ENCODE results near the gene CISTR. TPM values are rescaled to one million over a fixed set of nuclear protein-coding genes. Genes with fewer than 3 reads are reported as not detected.
"Not testable (repeated sequence)": the region's sequence is repeated elsewhere in the genome, so short reads cannot be mapped to it uniquely, and the experiment has no call there.

Gene CISTR
- not detected for total RNA-seq

DNA sequence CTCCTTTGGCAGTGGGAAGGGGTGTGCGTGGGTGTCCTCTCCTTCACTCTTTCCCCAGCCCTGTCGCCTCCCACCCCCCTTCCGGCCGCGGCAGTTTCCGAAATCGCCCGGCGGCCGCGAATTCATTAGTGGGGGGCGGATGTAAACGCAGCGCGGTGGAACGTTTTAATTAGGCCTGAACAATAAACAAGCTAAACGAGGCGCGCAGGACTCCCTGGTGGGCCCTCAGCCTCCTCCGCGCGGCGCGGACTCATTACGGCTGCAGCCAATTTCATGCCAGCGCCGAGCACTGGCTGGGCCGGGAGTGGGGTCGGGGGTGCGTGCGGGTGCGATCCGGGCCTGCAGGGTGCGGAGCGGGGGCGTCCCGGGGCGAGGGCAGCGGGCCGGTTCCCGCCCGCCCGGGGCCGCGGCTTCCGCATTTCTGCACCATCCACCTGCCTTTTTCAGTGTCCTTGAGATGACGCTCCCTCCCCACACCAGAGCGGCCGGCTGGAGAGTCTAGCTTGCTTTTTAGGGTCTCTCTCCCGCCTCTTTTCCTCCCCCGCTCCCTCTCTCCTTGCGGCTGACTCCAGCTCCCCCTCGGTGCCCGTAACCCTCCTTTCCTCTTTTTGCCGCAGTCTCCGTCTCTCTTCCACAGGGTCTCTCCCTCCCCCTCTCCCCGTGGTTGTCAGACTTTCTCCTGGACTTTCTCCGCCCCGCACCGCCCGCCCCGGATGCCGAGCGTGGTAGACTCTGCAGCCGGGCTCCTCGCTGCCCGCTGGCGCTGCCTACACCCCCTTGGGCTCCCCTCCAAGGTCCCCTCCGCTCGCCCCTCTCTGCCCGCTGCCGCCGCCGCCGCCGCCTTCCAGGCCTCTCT is at the start of gene CISTR:
CISTR (minus strand) TSS at position 644 of the 856 bp plus-strand sequence.
- Mint-ChIP-seq H3K4me1 (ENCODE audit: low read depth in 2 of 2) (peaks cover 17 to 20% of the 10 kb centered on the region in 2 donors), H3K27ac (no peak within 1 kb of the TSS), H3K36me3 (no peaks in the 10 kb centered on the region), H3K4me3 (no peak within 1 kb of the TSS), H3K27me3 (peaks cover 5 to 12% of the 10 kb centered on the region in 2 donors), H3K9me3 (no peaks in the 10 kb centered on the region)
- ATAC-seq (peak; percentile 67 to 69), DNase-seq (ENCODE audit: low spot score) (no peak)

DNA sequence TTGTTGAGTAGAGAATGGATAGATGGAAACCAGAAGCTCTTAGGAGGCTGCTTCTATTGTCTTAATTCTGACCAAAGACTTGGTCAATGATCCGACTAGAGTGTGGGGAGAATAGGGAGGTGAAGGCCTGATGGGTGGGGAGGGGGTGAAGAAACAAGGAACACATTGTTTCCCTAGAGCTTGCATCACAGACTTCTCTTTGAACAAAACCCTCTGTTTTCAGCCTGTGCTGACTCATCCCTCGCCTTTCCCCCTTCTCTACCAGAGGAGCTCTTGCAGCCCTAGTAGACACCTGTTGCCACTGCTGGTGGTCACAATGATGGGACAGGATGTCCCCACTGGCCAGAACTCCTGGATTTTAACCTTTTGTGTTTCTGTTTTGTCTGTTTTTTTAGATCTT is 46.8 kb upstream of the CISTR start:
- Mint-ChIP-seq H3K9me3 (no peaks in the 10 kb centered on the region), H3K4me3 (no peak overlapping the region), H3K4me1 (ENCODE audit: low read depth in 2 of 2) (no peaks in the 10 kb centered on the region), H3K27me3 (peaks cover 39 to 59% of the 10 kb centered on the region in 2 donors), H3K27ac (no peak overlapping the region), H3K36me3 (no peaks in the 10 kb centered on the region)
- no peak for DNase-seq (ENCODE audit: low spot score)
- ATAC-seq: peak in 1 of 2 donors; percentile 20

DNA sequence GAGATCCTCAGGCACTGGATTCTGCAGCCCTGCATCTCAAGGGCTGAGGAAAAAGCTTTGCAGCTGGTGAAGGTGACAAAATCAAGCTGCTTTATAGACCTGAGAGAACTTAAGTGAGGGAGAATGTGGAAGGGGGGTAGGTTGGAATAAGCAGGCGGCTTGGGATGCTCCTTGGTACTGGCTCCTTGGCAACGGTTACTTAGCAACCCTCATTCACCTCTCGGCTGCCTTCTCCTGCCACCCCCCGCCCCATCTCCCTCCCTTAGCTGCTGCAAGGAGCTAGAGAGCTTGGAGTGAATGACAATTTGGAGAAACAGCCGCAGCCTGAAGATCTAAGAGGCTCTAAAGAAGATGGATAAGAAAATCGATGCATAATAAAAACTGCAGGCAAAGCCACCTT is 44.1 kb upstream of the CISTR start:
- H3K36me3 Mint-ChIP-seq: no peaks in the 10 kb centered on the region
- no peak overlapping the region for H3K4me3 Mint-ChIP-seq
- H3K27ac Mint-ChIP-seq: no peak overlapping the region
- no peak for DNase-seq (ENCODE audit: low spot score)
- H3K9me3 Mint-ChIP-seq: no peaks in the 10 kb centered on the region
- peaks cover 27 to 36% of the 10 kb centered on the region in 2 donors for H3K27me3 Mint-ChIP-seq
- no peak for ATAC-seq
- no peaks in the 10 kb centered on the region for H3K4me1 Mint-ChIP-seq (ENCODE audit: low read depth in 2 of 2)

DNA sequence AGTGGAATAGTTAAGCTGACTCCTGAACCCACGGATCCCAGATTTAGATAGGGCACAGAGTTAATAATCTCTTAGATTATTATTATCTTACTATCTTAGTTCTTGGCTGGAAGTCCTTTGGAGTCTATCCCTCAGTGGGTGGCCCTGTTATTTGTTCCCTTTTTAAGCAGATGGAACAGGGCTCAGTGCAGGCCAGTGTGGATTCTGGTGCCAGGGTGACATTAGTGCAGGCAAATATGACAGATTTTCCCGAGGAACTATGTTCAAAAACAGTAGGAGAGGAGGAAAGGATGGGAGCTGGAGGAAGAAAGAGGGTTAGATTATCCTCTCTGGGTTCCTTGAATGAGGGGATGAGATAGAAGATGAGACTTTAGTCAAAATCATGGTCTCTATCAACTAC is 41.4 kb upstream of the CISTR start:
- no peak for ATAC-seq
- no peak for DNase-seq (ENCODE audit: low spot score)
- peaks cover 26 to 28% of the 10 kb centered on the region in 2 donors for H3K27me3 Mint-ChIP-seq

DNA sequence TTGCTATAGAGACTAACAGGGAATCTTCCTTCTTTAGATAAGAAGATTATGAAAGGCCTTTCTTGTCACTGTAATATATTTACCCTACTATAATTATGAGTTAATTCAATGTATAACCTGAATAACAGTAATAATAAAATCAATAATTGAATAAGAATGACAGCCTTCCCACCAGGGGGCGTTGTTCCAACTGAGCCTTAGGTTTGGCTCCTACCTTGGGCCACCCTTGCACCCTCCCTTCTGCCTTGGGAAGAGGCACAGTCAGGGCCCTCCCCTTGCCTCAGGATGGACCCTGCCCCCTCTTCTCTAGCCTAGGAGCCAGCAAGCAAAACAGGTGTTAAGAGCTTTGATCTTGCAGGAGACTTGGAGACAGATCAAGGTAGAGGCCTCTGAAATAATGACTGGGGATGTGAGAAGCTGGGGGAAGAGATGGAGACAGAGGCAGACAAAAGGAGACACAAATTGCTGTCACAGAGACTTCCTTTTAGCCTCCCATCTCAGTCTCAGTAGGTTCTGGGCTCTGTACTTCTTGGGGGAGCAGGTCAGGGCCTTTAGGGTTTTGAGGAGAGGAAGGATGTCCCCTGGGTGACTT is 40.1 kb upstream of the CISTR start:
- H3K36me3 Mint-ChIP-seq: no peaks in the 10 kb centered on the region
- DNase-seq (ENCODE audit: low spot score): no peak
- no peak for ATAC-seq
- H3K9me3 Mint-ChIP-seq: no peaks in the 10 kb centered on the region
- no peak overlapping the region for H3K4me3 Mint-ChIP-seq
- H3K27ac Mint-ChIP-seq: no peak overlapping the region
- no peaks in the 10 kb centered on the region for H3K4me1 Mint-ChIP-seq (ENCODE audit: low read depth in 2 of 2)
- peaks cover 19% of the 10 kb centered on the region in 2 donors for H3K27me3 Mint-ChIP-seq

More for the DNA sequence above, 41.4 kb upstream of the CISTR start:
- H3K4me1 Mint-ChIP-seq (ENCODE audit: low read depth in 2 of 2): no peaks in the 10 kb centered on the region
- no peaks in the 10 kb centered on the region for H3K36me3 Mint-ChIP-seq
- H3K27ac Mint-ChIP-seq: no peak overlapping the region
- H3K9me3 Mint-ChIP-seq: no peaks in the 10 kb centered on the region
- no peak overlapping the region for H3K4me3 Mint-ChIP-seq

DNA sequence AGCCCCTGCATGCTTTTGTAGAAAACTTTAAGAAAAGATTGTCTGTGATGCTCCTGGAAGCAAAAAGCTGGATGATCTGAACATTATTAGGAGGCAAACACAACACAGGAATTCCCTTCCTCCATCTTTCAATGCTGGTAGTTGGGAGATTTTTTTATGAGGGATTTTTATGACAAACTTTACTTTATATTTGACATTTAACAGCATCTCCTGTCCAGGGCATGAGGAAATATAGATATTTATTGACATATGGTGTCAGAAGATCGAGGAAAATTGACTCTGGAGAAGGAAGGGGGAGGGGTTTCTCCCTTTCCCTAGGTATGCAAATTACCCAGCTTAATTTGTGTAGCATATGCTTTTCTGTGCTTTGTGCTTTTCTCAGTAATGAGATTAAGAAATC is 37.8 kb upstream of the CISTR start:
- no peak for DNase-seq (ENCODE audit: low spot score)
- no peak for ATAC-seq
- Mint-ChIP-seq H3K27me3 (peaks cover 31 to 38% of the 10 kb centered on the region in 2 donors), H3K36me3 (no peaks in the 10 kb centered on the region), H3K27ac (no peak overlapping the region), H3K4me1 (ENCODE audit: low read depth in 2 of 2) (no peaks in the 10 kb centered on the region), H3K4me3 (no peak overlapping the region), H3K9me3 (no peaks in the 10 kb centered on the region)

DNA sequence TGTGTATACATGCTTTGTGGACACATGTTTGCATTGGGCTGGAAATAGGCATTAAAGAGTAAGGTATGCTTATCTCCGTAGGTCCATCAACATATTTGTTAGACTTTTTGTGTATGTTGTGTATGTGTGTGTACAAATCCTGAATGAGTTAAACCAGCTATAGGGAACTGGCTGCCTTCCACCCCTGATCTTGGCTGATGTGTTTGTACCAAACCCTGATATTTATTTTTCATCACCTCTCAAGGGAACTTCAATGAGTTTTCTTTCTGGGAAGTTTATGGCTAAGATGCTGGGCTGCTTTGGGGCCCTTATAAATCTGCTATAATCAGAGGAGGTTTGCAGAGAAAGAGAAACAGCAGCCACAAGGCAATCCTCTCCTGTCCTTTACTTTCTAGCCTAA is 37.1 kb upstream of the CISTR start:
- Mint-ChIP-seq H3K9me3 (no peaks in the 10 kb centered on the region), H3K4me3 (no peak overlapping the region), H3K36me3 (no peaks in the 10 kb centered on the region), H3K4me1 (ENCODE audit: low read depth in 2 of 2) (no peaks in the 10 kb centered on the region), H3K27ac (no peak overlapping the region), H3K27me3 (peaks cover 33 to 39% of the 10 kb centered on the region in 2 donors)
- no peak for DNase-seq (ENCODE audit: low spot score)
- ATAC-seq: no peak

DNA sequence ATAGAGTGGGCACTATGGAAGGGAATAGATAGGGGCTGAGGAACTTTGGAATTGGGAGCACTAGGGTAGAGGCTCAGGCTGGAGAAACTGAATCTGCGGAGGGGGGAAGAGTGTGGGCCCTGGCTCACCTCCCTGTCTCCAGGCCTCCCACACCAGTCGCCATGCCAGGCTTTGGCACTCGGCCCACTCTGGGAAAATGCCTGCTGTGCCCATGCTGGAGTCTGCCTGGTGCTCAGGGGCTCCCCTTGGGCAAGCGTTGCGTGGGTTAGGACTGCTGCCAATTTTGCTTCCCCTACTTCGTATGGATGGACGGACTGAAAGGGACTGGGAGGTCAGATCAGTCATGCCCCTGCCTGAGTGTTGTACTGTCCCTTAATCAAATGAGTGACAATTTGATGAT is 34.6 kb upstream of the CISTR start:
- no peak for DNase-seq (ENCODE audit: low spot score)
- H3K36me3 Mint-ChIP-seq: no peaks in the 10 kb centered on the region
- no peak for ATAC-seq
- no peaks in the 10 kb centered on the region for H3K9me3 Mint-ChIP-seq
- no peak overlapping the region for H3K27ac Mint-ChIP-seq
- no peaks in the 10 kb centered on the region for H3K4me1 Mint-ChIP-seq (ENCODE audit: low read depth in 2 of 2)
- peaks cover 52 to 62% of the 10 kb centered on the region in 2 donors for H3K27me3 Mint-ChIP-seq
- no peak overlapping the region for H3K4me3 Mint-ChIP-seq

DNA sequence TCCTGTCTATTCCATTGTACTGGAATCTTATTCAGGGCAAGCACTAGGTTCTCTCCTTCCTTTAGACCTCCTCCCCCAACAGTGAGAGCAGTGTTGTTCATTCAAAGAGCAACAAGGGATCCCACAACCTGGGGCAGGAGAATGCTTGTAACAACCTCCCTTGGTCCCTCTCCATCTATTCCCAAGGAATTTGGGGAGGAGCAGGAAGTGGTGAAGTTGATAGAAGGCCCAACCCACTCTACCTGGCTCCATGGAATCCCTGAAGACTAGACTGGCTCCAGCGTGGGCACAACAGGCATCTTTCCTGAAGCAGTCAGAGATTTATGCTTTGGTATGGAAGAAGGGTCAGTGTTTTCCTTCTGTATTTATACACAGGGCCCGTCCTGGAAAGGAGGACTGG is 33.4 kb upstream of the CISTR start:
- no peak for ATAC-seq
- no peaks in the 10 kb centered on the region for H3K36me3 Mint-ChIP-seq
- no peak for DNase-seq (ENCODE audit: low spot score)
- no peaks in the 10 kb centered on the region for H3K4me1 Mint-ChIP-seq (ENCODE audit: low read depth in 2 of 2)
- H3K4me3 Mint-ChIP-seq: no peak overlapping the region
- H3K27me3 Mint-ChIP-seq: peaks cover 62 to 71% of the 10 kb centered on the region in 2 donors
- H3K9me3 Mint-ChIP-seq: no peaks in the 10 kb centered on the region
- H3K27ac Mint-ChIP-seq: no peak overlapping the region

DNA sequence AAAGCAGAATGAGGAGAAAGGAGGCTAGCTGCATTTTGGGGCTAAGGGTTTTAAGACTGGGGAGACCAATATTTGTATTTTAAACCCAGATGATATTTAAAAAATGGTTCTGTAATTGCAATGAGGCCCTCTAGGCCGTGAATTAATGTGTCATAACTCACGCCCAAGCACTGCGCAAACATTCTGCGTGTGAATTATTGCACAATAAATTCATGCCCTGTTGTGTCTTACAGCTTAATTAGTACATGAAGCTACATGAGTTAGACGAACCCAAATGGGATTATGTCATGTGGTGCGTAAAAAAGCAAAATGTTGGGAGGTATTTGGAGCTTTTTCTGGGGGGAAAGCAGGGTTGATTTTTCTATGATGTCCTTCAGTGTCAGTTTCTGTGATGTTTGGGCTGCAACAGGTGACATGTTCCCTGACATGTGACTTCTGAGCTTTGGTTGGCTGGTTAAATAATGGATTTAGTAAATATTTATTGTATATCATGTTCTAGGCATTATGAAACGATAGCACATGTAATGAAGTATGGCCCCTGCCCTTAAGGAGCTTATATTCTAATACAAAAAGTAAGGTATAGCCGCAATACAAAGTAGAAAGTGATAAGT is 30.4 kb upstream of the CISTR start:
- no peak overlapping the region for H3K4me3 Mint-ChIP-seq
- no peak for ATAC-seq
- DNase-seq (ENCODE audit: low spot score): no peak
- no peak overlapping the region for H3K27ac Mint-ChIP-seq
- no peaks in the 10 kb centered on the region for H3K4me1 Mint-ChIP-seq (ENCODE audit: low read depth in 2 of 2)
- H3K27me3 Mint-ChIP-seq: peaks cover 54 to 68% of the 10 kb centered on the region in 2 donors
- no peaks in the 10 kb centered on the region for H3K9me3 Mint-ChIP-seq
- no peaks in the 10 kb centered on the region for H3K36me3 Mint-ChIP-seq

DNA sequence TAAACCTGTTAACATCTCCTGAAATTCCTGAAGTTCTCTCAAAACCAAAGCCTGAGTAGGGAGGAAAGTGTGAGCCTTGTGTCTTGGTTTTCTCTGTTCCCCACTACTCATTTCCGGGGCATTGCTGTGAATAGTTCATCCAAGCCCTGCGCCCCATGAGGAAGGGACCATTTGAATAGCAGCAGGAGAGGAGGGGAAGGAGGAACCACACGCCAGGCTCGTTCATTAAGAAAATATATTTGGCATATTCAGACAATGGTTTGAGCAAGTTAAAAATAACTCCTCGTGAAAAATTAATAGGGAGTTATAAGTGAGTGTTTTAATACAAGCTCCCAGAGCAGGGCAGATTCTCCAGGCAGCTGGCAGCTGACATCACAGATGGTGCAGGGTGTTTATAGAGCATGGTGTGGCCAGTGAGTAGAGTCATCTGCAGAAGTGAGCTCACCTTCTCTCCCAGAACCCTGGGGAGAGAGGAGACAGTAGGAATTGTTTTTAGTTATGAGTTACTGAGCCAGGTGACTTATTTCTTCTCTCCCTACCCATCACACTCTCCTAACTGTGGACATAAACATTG is 29.5 kb upstream of the CISTR start:
- Mint-ChIP-seq H3K27me3 (peaks cover 55 to 68% of the 10 kb centered on the region in 2 donors), H3K27ac (no peak overlapping the region), H3K4me3 (no peak overlapping the region), H3K9me3 (no peaks in the 10 kb centered on the region), H3K4me1 (ENCODE audit: low read depth in 2 of 2) (no peaks in the 10 kb centered on the region), H3K36me3 (no peaks in the 10 kb centered on the region)
- DNase-seq (ENCODE audit: low spot score) (no peak), ATAC-seq (no peak)

DNA sequence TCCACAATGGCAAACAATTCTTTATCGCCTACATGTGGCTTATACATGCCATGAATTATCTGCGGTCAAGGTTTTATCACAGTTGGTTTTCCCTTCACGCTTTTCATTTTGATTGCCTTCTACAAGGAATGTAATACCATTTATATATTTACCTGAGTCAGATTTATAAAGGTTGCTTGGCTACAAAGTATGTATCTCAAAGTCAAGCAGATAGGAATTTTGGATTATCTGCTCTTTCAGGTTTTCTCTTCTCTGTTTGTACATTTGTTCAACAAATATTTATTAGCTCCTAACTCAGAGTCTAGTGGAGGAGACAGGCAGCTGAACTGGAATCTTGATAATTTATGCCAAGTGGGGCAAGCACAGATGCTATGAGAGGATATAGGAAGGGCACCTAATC is 28.5 kb upstream of the CISTR start:
- peaks cover 53 to 67% of the 10 kb centered on the region in 2 donors for H3K27me3 Mint-ChIP-seq
- H3K27ac Mint-ChIP-seq: no peak overlapping the region
- no peak overlapping the region for H3K4me3 Mint-ChIP-seq
- H3K4me1 Mint-ChIP-seq (ENCODE audit: low read depth in 2 of 2): no peaks in the 10 kb centered on the region
- H3K9me3 Mint-ChIP-seq: no peaks in the 10 kb centered on the region
- DNase-seq (ENCODE audit: low spot score) (no peak), ATAC-seq (no peak)
- no peaks in the 10 kb centered on the region for H3K36me3 Mint-ChIP-seq

DNA sequence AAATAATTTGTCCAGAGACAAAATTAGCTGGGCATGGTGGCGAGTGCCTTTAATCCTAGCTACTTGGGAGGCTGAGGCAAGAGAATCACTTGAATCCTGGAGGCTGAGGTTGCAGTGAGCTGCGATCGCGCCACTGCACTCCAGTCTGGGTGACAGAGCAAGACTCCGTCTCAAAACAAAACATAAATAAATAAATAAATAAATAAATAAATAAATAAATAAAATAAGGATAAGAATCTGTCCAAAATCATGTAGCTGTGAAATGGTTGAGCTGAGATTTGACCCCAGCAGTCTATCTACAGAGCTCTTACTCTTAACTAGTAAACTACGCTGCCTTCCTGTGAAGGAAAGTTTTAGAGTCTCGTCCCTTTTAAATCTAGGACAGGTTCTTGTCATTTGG is 27.9 kb upstream of the CISTR start:
- H3K9me3 Mint-ChIP-seq, H3K27ac Mint-ChIP-seq: not testable (repeated sequence)

More for the DNA sequence above, 27.9 kb upstream of the CISTR start:
- peaks cover 48 to 61% of the 10 kb centered on the region in 2 donors for H3K27me3 Mint-ChIP-seq
- not testable (repeated sequence) for H3K4me3 Mint-ChIP-seq; H3K4me1 Mint-ChIP-seq (ENCODE audit: low read depth in 2 of 2); DNase-seq (ENCODE audit: low spot score); ATAC-seq; H3K36me3 Mint-ChIP-seq

Measured in natural killer cell treated with Interleukin-12 subunit alpha and Interleukin-12 subunit beta and Interleukin-15 and Interleukin-18, amount 100 ng/mL, for 72 hours (primary cell).